HG03571 (cell line): Measurements from ENCODE around the gene CLSTN1.
"Not testable (repeated sequence)": the region's sequence is repeated elsewhere in the genome, so short reads cannot be mapped to it uniquely, and the experiment has no call there.

ENCODE experiments used
- ATAC-seq: cut with Tn5 transposase; IDR thresholded peaks from one replicate; pipeline ENCODE4 v1.9.1; 2021; ENCODE audit not compliant: unreplicated experiment

The CLSTN1 gene

GRCh38 chr1:9801909-9802308 lies 21.9 kb downstream of the CLSTN1 start:
- no peak for ATAC-seq

- no peak for ATAC-seq
These were observed 25.3 kb downstream of the CLSTN1 start for GRCh38 chr1:9798236-9799130.

- ATAC-seq: no peak
These were observed 26.7 kb downstream of the CLSTN1 start for GRCh38 chr1:9797049-9797448.

- no peak for ATAC-seq
These were observed 29.7 kb downstream of the CLSTN1 start for GRCh38 chr1:9794081-9794480.

GRCh38 chr1:9793291-9793690 lies 30.5 kb downstream of the CLSTN1 start:
- ATAC-seq: no peak

GRCh38 chr1:9792156-9793042 lies 31.4 kb downstream of the CLSTN1 start:
- ATAC-seq: no peak

- ATAC-seq: not testable (repeated sequence)
These were observed 34.1 kb downstream of the CLSTN1 start for GRCh38 chr1:9789700-9790099.

- ATAC-seq: no peak
These were observed 36.1 kb downstream of the CLSTN1 start for GRCh38 chr1:9787702-9788101.

GRCh38 chr1:9785406-9785805 lies 38.4 kb downstream of the CLSTN1 start:
- no peak for ATAC-seq

GRCh38 chr1:9784508-9785133 lies 39.1 kb downstream of the CLSTN1 start:
- no peak for ATAC-seq

- no peak for ATAC-seq
These were observed 40.9 kb downstream of the CLSTN1 start for GRCh38 chr1:9782897-9783296.

- ATAC-seq: no peak
These were observed 41.5 kb downstream of the CLSTN1 start for GRCh38 chr1:9782116-9782751.

- no peak for ATAC-seq
These were observed 43.1 kb downstream of the CLSTN1 start for GRCh38 chr1:9780554-9781110.

GRCh38 chr1:9778905-9779304 lies 44.9 kb downstream of the CLSTN1 start:
- ATAC-seq: no peak

- ATAC-seq: no peak
These were observed 47.1 kb downstream of the CLSTN1 start for GRCh38 chr1:9776685-9777084.

GRCh38 chr1:9774712-9775679 lies 48.8 kb downstream of the CLSTN1 start:
- no peak for ATAC-seq

GRCh38 chr1:9770298-9770697 lies 53.5 kb downstream of the CLSTN1 start:
- no peak for ATAC-seq

GRCh38 chr1:9768983-9769382 lies 54.8 kb downstream of the CLSTN1 start:
- no peak for ATAC-seq

- ATAC-seq: no peak
These were observed 55.6 kb downstream of the CLSTN1 start for GRCh38 chr1:9767964-9768668.
